ENCODE data around the gene TOLLIP. TPM values are rescaled to one million over a fixed set of nuclear protein-coding genes. Genes with fewer than 3 reads are reported as not detected.

The TOLLIP gene
- total RNA-seq, 4 donors from 2014 or later: 50.9 to 89.0 (median 54.9) TPM

GRCh38 chr11:1225386-1226225 lies 83.8 kb downstream of the TOLLIP start:
- WGBS, 2 donors: 81 to 83% methylated on average over 13 to 27 of the region's 29 CpGs
- no peaks in the 10 kb centered on the region for H3K36me3 ChIP-seq
- H3K27ac ChIP-seq: peak overlapping the region in 1 of 4 donors; percentile 68
- no peaks in the 10 kb centered on the region for H3K9me3 ChIP-seq
- H3K4me3 ChIP-seq: no peak overlapping the region
- DNase-seq (ENCODE audit: low spot score in 2 of 2): no peak
- peaks cover 0 to 35% of the 10 kb centered on the region in 2 donors for H3K27me3 ChIP-seq
- TF ChIP-seq, protein P1, sequence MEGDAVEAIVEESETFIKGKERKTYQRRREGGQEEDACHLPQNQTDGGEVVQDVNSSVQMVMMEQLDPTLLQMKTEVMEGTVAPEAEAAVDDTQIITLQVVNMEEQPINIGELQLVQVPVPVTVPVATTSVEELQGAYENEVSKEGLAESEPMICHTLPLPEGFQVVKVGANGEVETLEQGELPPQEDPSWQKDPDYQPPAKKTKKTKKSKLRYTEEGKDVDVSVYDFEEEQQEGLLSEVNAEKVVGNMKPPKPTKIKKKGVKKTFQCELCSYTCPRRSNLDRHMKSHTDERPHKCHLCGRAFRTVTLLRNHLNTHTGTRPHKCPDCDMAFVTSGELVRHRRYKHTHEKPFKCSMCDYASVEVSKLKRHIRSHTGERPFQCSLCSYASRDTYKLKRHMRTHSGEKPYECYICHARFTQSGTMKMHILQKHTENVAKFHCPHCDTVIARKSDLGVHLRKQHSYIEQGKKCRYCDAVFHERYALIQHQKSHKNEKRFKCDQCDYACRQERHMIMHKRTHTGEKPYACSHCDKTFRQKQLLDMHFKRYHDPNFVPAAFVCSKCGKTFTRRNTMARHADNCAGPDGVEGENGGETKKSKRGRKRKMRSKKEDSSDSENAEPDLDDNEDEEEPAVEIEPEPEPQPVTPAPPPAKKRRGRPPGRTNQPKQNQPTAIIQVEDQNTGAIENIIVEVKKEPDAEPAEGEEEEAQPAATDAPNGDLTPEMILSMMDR (IDR thresholded peaks at IDR 0.05): no peak
- TF ChIP-seq EP300 (IDR thresholded peaks at IDR 0.05): no peak
- TF ChIP-seq POLR2A (IDR thresholded peaks at IDR 0.05): no peak
- peaks cover 0 to 29% (median 0%) of the 10 kb centered on the region in 4 donors for H3K4me1 ChIP-seq

- TF ChIP-seq POLR2A (IDR thresholded peaks at IDR 0.05): no peak
- TF ChIP-seq, protein P1 (IDR thresholded peaks at IDR 0.05): no peak
- no peak for TF ChIP-seq EP300 (IDR thresholded peaks at IDR 0.05)
- no peaks in the 10 kb centered on the region for H3K9me3 ChIP-seq
- no peak overlapping the region for H3K4me3 ChIP-seq
- H3K27me3 ChIP-seq: peaks cover 0 to 44% of the 10 kb centered on the region in 2 donors
- no peak for DNase-seq (ENCODE audit: low spot score in 2 of 2)
- WGBS, 2 donors: 34 to 39% methylated on average over 19 to 27 of the region's 27 CpGs
- peaks cover 0 to 29% (median 0%) of the 10 kb centered on the region in 4 donors for H3K4me1 ChIP-seq
- peak overlapping the region in 2 of 4 donors; percentile 3 to 68 for H3K27ac ChIP-seq
- H3K36me3 ChIP-seq: no peaks in the 10 kb centered on the region
These were observed 84.7 kb downstream of the TOLLIP start for GRCh38 chr11:1224491-1225385.

Small RNAs within 50 kb of the gene (small RNA-seq; reads per million reads assigned to genes)
- gene MIR6744: not detected

Other genes starting within 250 kb of the TOLLIP start
- gene MUC2, start 234.8 kb downstream of the TOLLIP start, total RNA-seq: not detected
- not detected for gene MUC5AC, start 151.7 kb downstream of the TOLLIP start, total RNA-seq
- under 1 TPM in 2 of 4 donors, not detected in 2; under 0.01 to 0.22 TPM for gene MUC5B, start 86.6 kb downstream of the TOLLIP start, total RNA-seq
- gene BRSK2, start 80.3 kb upstream of the TOLLIP start, total RNA-seq: 1 to 10 TPM; 2.4 to 7.8 (median 4.6) TPM
- 10 to 100 TPM; 42.3 to 55.1 (median 46.9) TPM for gene MOB2, start 177.1 kb upstream of the TOLLIP start, total RNA-seq

All from tibial nerve (tissue), 4 donors.